Progenitor cell of endocrine pancreas (in vitro differentiated cells): Measurements from ENCODE around the gene AHCTF1. TPM values are rescaled to one million over a fixed set of nuclear protein-coding genes. Genes with fewer than 3 reads are reported as not detected.
A peak's percentile ranks its signal among the peaks of the same experiment; 100 is the strongest.

Experiments used
- DNase-seq: peaks from one replicate; pipeline ENCODE4 v3.0.0; 2021; ENCODE audit warnings: low spot score; ENCODE audit not compliant: unreplicated experiment
- H3K27ac Mint-ChIP-seq: 2 replicates; pipeline ENCODE4 v1.8.0; 2021; ENCODE audit warnings: mild to moderate bottlenecking, moderate library complexity, mixed read lengths
- H3K27me3 Mint-ChIP-seq: 2 replicates; pipeline ENCODE4 v1.8.0; 2021; ENCODE audit warnings: mixed read lengths
- H3K36me3 Mint-ChIP-seq: 2 replicates; pipeline ENCODE4 v1.8.0; 2022; ENCODE audit warnings: mixed read lengths; ENCODE audit not compliant: insufficient read depth
- H3K4me1 Mint-ChIP-seq: 2 replicates; pipeline ENCODE4 v1.8.0; 2021; ENCODE audit warnings: low read depth, mixed read lengths
- H3K4me3 Mint-ChIP-seq: 2 replicates; pipeline ENCODE4 v1.8.0; 2021; ENCODE audit warnings: low read depth, mild to moderate bottlenecking, moderate library complexity, mixed read lengths
- H3K9me3 Mint-ChIP-seq: 2 replicates; pipeline ENCODE4 v1.8.0; 2021; ENCODE audit warnings: low read depth, mixed read lengths
- CTCF ChIP-seq: fragments of 200-600 bp; sonication (generic); IDR thresholded peaks from one replicate; pipeline ENCODE4 v1.5.0; 2021; ENCODE audit warnings: antibody characterized with exemption, mild to moderate bottlenecking; ENCODE audit not compliant: unreplicated experiment
- total RNA-seq: library from RNA; stranded (reverse); gene quantifications from 2 replicates; pipeline ENCODE4 v1.2.1, GENCODE V29; 2021

The AHCTF1 gene
- total RNA-seq, 1 donor from 2014 or later, result 42.8 TPM

DNA sequence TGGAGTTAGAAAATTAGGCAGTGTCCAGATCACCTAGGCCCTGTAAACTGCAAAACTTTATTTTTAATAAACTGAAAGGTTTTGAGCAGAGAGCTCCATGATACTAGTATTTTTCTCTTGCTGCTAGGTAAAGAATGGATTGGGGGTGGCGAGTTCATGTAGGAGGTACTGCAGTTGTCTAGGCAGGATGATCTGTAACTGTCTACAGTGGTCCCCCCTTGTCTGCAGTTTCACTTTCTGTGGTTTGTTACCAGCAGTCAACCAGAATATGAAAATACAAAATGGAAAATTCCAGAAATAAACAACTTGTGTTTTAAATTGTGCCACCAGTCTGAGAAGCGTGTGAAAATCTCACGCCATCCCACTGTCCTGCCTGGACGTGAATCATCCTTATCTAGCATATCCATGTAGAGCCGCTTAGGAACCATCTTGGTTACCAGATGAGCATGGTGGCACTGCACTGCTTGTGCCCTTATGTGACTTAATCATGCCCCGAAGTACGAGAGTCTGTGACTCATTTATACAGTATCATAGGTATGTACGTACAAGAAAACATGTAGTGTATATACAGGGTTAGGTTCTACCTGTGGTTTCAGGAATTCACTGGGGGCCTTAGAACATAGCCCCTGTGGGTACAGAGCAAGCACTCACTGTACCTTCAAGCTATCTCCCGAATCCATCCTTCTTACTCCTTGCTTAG, 94.2 kb downstream of the AHCTF1 start:
- Mint-ChIP-seq H3K9me3 (no peaks in the 10 kb centered on the region), H3K27ac (peak overlapping the region; percentile 37), H3K4me1 (peaks cover 3% of the 10 kb centered on the region), H3K4me3 (no peak overlapping the region), H3K36me3 (peaks cover 6% of the 10 kb centered on the region), H3K27me3 (no peaks in the 10 kb centered on the region)
- DNase-seq, result no peak
- TF ChIP-seq CTCF, result no peak

DNA sequence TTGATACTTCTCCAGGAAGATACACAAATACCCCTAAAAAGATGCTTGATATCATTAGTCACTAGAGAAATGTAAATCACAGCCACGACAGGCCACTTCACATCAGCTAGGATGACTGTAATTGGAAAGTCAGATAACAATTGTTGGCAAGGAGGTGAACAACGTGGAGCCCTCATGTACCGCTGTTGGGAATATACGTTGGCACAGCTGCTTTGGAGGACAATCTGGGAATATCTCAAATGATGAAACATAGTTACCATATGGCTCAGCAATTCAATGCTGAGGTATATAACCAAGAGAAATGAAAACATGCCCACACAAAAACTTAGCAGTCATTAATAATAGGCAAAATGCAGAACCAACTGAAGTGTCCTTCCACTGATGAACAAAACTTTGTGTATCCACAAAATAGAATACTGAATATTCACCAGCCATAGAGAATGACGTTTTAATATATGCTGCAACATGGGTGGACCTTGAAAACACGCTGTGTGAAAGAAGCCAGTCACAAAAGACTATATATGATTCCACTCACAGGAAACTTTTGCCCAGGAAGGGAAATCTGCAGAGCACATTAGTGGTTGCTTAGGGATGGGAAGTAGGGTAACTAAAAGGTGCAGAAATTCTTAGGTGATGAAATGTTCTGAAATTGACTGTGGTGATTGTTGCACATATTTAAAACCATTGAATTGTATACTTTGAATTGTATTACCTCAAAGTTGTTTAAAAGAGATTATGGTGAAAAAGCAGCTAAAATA, 95.4 kb downstream of the AHCTF1 start:
- TF ChIP-seq CTCF, result no peak
- H3K4me3 Mint-ChIP-seq, result no peak overlapping the region
- H3K27ac Mint-ChIP-seq, result no peak overlapping the region
- peaks cover 3% of the 10 kb centered on the region for H3K4me1 Mint-ChIP-seq
- no peaks in the 10 kb centered on the region for H3K27me3 Mint-ChIP-seq
- peaks cover 6% of the 10 kb centered on the region for H3K36me3 Mint-ChIP-seq
- DNase-seq, result no peak
- no peaks in the 10 kb centered on the region for H3K9me3 Mint-ChIP-seq

DNA sequence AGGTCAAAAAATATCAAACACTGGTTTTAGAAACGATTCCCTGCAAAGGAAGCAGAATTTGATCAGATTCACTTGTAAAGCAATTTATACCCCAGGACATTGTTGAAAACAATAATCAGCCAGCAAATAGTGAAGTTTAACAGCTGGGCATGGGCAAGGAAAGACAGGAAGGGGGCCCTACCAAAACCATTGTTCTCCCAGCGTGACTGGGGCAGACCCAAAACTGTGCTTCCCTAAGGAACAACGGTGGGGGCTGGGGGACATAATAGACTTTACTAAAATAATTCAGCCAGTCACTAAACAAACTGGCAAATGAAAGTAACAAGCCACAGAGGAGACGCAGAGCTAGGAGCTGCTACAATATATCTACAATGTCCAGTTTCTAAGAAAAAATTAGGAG, 100.2 kb downstream of the AHCTF1 start:
- Mint-ChIP-seq H3K4me3 (no peak overlapping the region), H3K4me1 (peaks cover 8% of the 10 kb centered on the region), H3K27me3 (no peaks in the 10 kb centered on the region), H3K27ac (no peak overlapping the region), H3K9me3 (peaks cover 12% of the 10 kb centered on the region), H3K36me3 (peaks cover 7% of the 10 kb centered on the region)
- DNase-seq, result no peak
- TF ChIP-seq CTCF, result no peak

DNA sequence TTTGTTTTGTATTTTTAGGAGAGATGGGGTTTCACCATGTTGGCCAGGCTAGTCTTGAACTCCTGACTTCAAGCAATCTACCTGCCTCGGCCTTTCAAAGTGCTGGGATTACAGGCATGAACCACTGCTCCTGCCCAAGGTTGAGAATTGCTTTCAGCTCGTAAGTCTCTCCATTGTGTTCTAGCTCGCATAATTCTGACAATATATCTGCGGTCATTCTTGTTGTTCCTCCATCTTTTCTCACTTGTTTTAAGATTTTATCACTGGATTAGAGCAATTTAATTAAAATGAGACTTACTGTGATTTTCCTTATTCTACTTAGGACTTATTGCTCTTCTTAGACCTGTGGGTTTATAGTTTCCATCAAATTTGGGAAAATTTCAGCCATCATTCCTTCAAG, 102.9 kb downstream of the AHCTF1 start:
- Mint-ChIP-seq H3K36me3 (peaks cover 7% of the 10 kb centered on the region), H3K27ac (no peak overlapping the region), H3K4me1 (peaks cover 8% of the 10 kb centered on the region), H3K27me3 (no peaks in the 10 kb centered on the region), H3K4me3 (no peak overlapping the region), H3K9me3 (peaks cover 12% of the 10 kb centered on the region)
- TF ChIP-seq CTCF, result no peak
- DNase-seq, result no peak

- no peaks in the 10 kb centered on the region for H3K27me3 Mint-ChIP-seq
- H3K9me3 Mint-ChIP-seq, result peaks cover 12% of the 10 kb centered on the region
- H3K4me1 Mint-ChIP-seq, result peaks cover 5% of the 10 kb centered on the region
- TF ChIP-seq CTCF, result no peak
- H3K27ac Mint-ChIP-seq, result peak overlapping the region; percentile 56
- DNase-seq, result no peak
- H3K36me3 Mint-ChIP-seq, result peaks cover 7% of the 10 kb centered on the region
- no peak overlapping the region for H3K4me3 Mint-ChIP-seq
These were observed 104.4 kb downstream of the AHCTF1 start for GRCh38 chr1:246827396-246827795.
